GM15510 (cell line): ENCODE data around the gene CCDC57.

Experiments
- POLR2A ChIP-seq: IDR thresholded peaks from 3 replicates; pipeline ENCODE4 v1.6.1; 2011; ENCODE audit warnings: borderline replicate concordance; ENCODE audit not compliant: insufficient read length; ENCODE audit errors: extremely low read depth

The CCDC57 gene

GRCh38 chr17:82082456-82082855 is 130.2 kb downstream of the CCDC57 start:
- no peak for TF ChIP-seq POLR2A

- TF ChIP-seq POLR2A = no peak
Observed at GRCh38 chr17:82081966-82082365, 130.7 kb downstream of the CCDC57 start.

- no peak for TF ChIP-seq POLR2A
Observed at GRCh38 chr17:82081546-82081945, 131.1 kb downstream of the CCDC57 start.

- no peak for TF ChIP-seq POLR2A
Observed at GRCh38 chr17:82080789-82081464, 131.7 kb downstream of the CCDC57 start.

- TF ChIP-seq POLR2A = no peak
Observed at GRCh38 chr17:82080048-82080788, 132.4 kb downstream of the CCDC57 start.

GRCh38 chr17:82079001-82079677 is 133.5 kb downstream of the CCDC57 start:
- no peak for TF ChIP-seq POLR2A

- TF ChIP-seq POLR2A = no peak
Observed at GRCh38 chr17:82078433-82078832, 134.2 kb downstream of the CCDC57 start.

- TF ChIP-seq POLR2A = no peak
Observed at GRCh38 chr17:82077617-82078358, 134.9 kb downstream of the CCDC57 start.

GRCh38 chr17:82076785-82077591 is 135.7 kb downstream of the CCDC57 start:
- TF ChIP-seq POLR2A = peak; percentile 20

GRCh38 chr17:82076018-82076784 is 136.4 kb downstream of the CCDC57 start:
- no peak for TF ChIP-seq POLR2A

GRCh38 chr17:82073446-82073845 is 139.2 kb downstream of the CCDC57 start:
- TF ChIP-seq POLR2A = no peak

GRCh38 chr17:82072827-82073226 is 139.8 kb downstream of the CCDC57 start:
- TF ChIP-seq POLR2A = no peak

- no peak for TF ChIP-seq POLR2A
Observed at GRCh38 chr17:82070611-82071010, 142.0 kb downstream of the CCDC57 start.
